Fibroblast of lung (primary cell): ENCODE results near the gene DCHS2.

Experiments
- CTCF ChIP-seq, 2 donors: IDR thresholded peaks in 1 of 2; conservative IDR thresholded peaks in 1 of 2; 1 replicate in 1 of 2; 2 replicates in 1 of 2; pipeline ENCODE4 v1.5.1; 2011 to 2012; ENCODE audit warnings: low read length in 2 of 2, control low read depth in 1 of 2, inconsistent platforms in 1 of 2, low read depth in 1 of 2, mild to moderate bottlenecking in 1 of 2
- EZH2 ChIP-seq: IDR thresholded peaks from 2 replicates; pipeline ENCODE4 v1.5.1; 2012; ENCODE audit warnings: low read length, control low read depth, mild to moderate bottlenecking; ENCODE audit errors: missing control alignments

DNA sequence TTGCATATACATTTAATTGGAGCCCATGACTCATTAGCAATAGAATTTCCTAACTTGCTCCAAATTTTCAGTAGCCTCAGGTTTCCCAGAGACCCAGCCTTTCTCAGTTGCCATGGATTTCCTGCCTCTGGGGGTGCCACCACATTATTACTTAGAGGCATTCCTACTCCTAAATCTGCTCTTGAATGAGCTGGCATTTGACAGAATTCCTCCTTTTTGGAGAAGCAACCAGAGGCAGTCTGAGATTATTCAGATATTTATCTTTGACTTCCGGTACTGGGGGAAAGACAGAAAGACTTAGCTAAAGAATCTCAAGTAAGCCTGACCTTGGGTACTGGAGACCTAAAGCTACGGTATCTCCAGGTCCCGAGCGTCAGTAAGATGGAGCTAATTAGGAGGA is 76.3 kb downstream of the DCHS2 start:
- TF ChIP-seq CTCF (conservative IDR thresholded peaks at IDR 0.05 in 1 of 2, IDR thresholded peaks at IDR 0.05 in 1 of 2; ENCODE audit: low read depth in 1 of 2, low read length in 2 of 2), result no peak
- TF ChIP-seq EZH2, result no peak
